ENCODE data around the gene PNMA8B.

PNMA8B gene

GRCh38 chr19:46493236-46494145 is 2.2 kb downstream of the PNMA8B start (continued):
- no peak for TF ChIP-seq TCF4 (CRISPR knock-in tag; IDR thresholded peaks at IDR 0.05; ENCODE audit: borderline replicate concordance)
- TF ChIP-seq, protein P1, sequence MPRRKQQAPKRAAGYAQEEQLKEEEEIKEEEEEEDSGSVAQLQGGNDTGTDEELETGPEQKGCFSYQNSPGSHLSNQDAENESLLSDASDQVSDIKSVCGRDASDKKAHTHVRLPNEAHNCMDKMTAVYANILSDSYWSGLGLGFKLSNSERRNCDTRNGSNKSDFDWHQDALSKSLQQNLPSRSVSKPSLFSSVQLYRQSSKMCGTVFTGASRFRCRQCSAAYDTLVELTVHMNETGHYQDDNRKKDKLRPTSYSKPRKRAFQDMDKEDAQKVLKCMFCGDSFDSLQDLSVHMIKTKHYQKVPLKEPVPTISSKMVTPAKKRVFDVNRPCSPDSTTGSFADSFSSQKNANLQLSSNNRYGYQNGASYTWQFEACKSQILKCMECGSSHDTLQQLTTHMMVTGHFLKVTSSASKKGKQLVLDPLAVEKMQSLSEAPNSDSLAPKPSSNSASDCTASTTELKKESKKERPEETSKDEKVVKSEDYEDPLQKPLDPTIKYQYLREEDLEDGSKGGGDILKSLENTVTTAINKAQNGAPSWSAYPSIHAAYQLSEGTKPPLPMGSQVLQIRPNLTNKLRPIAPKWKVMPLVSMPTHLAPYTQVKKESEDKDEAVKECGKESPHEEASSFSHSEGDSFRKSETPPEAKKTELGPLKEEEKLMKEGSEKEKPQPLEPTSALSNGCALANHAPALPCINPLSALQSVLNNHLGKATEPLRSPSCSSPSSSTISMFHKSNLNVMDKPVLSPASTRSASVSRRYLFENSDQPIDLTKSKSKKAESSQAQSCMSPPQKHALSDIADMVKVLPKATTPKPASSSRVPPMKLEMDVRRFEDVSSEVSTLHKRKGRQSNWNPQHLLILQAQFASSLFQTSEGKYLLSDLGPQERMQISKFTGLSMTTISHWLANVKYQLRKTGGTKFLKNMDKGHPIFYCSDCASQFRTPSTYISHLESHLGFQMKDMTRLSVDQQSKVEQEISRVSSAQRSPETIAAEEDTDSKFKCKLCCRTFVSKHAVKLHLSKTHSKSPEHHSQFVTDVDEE (CRISPR knock-in tag; IDR thresholded peaks at IDR 0.05), result no peak
- no peak for TF ChIP-seq ZFP30 (CRISPR knock-in tag; IDR thresholded peaks at IDR 0.05)

- no peak for TF ChIP-seq OSR1 (CRISPR knock-in tag; IDR thresholded peaks at IDR 0.05)
- TF ChIP-seq, protein P2, sequence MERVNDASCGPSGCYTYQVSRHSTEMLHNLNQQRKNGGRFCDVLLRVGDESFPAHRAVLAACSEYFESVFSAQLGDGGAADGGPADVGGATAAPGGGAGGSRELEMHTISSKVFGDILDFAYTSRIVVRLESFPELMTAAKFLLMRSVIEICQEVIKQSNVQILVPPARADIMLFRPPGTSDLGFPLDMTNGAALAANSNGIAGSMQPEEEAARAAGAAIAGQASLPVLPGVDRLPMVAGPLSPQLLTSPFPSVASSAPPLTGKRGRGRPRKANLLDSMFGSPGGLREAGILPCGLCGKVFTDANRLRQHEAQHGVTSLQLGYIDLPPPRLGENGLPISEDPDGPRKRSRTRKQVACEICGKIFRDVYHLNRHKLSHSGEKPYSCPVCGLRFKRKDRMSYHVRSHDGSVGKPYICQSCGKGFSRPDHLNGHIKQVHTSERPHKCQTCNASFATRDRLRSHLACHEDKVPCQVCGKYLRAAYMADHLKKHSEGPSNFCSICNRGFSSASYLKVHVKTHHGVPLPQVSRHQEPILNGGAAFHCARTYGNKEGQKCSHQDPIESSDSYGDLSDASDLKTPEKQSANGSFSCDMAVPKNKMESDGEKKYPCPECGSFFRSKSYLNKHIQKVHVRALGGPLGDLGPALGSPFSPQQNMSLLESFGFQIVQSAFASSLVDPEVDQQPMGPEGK (CRISPR knock-in tag; IDR thresholded peaks at IDR 0.05; ENCODE audit: borderline replicate concordance), result no peak
- no peak for TF ChIP-seq ZFP3 (CRISPR knock-in tag; IDR thresholded peaks at IDR 0.05)
- no peak for TF ChIP-seq ZNF70 (CRISPR knock-in tag; IDR thresholded peaks at IDR 0.05)
- TF ChIP-seq, protein P1 (CRISPR knock-in tag; IDR thresholded peaks at IDR 0.05), result no peak
- TF ChIP-seq SNAI2 (CRISPR knock-in tag; IDR thresholded peaks at IDR 0.05), result no peak
- no peak for TF ChIP-seq ZNF565 (CRISPR knock-in tag; conservative IDR thresholded peaks at IDR 0.05; ENCODE audit: low read depth)
- TF ChIP-seq RARB (CRISPR knock-in tag; IDR thresholded peaks at IDR 0.05), result no peak
- TF ChIP-seq POU6F1 (CRISPR knock-in tag; IDR thresholded peaks at IDR 0.05; ENCODE audit: borderline replicate concordance, low read depth), result no peak
- ATAC-seq, result no peak
Measured at GRCh38 chr19:46492841-46493235, 2.8 kb downstream of the PNMA8B start.

- ATAC-seq, result no peak
Measured at GRCh38 chr19:46491975-46492682, 3.5 kb downstream of the PNMA8B start.

DNA sequence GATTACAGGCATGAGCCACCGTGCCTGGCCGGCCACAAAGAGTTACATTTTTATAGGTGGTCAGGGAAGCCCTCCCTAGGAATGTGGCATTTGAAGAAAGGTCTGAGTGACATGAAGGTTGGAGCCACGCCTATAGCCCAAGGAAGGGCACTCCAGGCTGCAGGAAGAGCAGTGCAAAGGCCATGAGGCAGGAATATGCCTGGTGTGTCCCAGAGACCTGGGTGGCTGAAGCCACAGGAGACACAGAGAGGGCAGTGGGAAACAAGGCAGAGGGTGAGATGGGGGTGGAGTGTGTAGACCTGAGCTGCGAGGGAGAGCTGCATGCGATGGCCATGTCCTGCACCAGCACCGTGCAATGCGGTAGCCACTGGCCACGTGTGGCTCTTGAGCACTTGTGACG is 4.9 kb downstream of the PNMA8B start:
- ATAC-seq, result no peak
- no peak for TF ChIP-seq ESRRG (CRISPR knock-in tag; IDR thresholded peaks at IDR 0.05)
- TF ChIP-seq ZFP30 (CRISPR knock-in tag; IDR thresholded peaks at IDR 0.05), result no peak
- no peak for TF ChIP-seq ZC3H10 (CRISPR knock-in tag; IDR thresholded peaks at IDR 0.05)
- TF ChIP-seq, protein P1 (CRISPR knock-in tag; IDR thresholded peaks at IDR 0.05), result no peak
- no peak for TF ChIP-seq PPARA (CRISPR knock-in tag; IDR thresholded peaks at IDR 0.05; ENCODE audit: borderline replicate concordance)

More at GRCh38 chr19:46491975-46492682, 3.5 kb downstream of the PNMA8B start:
- TF ChIP-seq RARB (CRISPR knock-in tag; IDR thresholded peaks at IDR 0.05), result no peak
- no peak for TF ChIP-seq ARNTL (CRISPR knock-in tag; IDR thresholded peaks at IDR 0.05; ENCODE audit: borderline replicate concordance, low read depth)
